H1 (cell line): Measurements from ENCODE around the gene STARD3. TPM values are rescaled to one million over a fixed set of nuclear protein-coding genes. Genes with fewer than 3 reads are reported as not detected.

Experiments used
- CTCF ChIA-PET: fragments of 300-600 bp; sonication (Branson Sonifier 250); formaldehyde crosslinking; loops from one replicate; lab custom pipeline; 2021; ENCODE audit not compliant: partially characterized antibody; lab: Charles Lee
- POLR2A ChIA-PET: fragments of 300-600 bp; sonication (Branson Sonifier 250); formaldehyde crosslinking; loops from one replicate; lab custom pipeline; 2021; ENCODE audit warnings: inconsistent platforms; ENCODE audit not compliant: partially characterized antibody; lab: Charles Lee
- DNase-seq, 2 experiments: peaks; one replicate each; pipeline versions ENCODE4 v3.0.0 to v3.0.0-alpha.2; 2010 to 2022; ENCODE audit warnings: low spot score in 2 of 2, low read depth in 1 of 2, mixed read lengths in 1 of 2
- FAIRE-seq: peaks from 2 replicates; lab custom pipeline; 2011; peaks lifted over from hg19 to GRCh38; lab: Jason Lieb, UNC
- H2AFZ ChIP-seq: 2 replicates; pipeline ENCODE4 v1.8.1; 2012; ENCODE audit warnings: low read length, inconsistent platforms
- H2AK5ac ChIP-seq: 2 replicates; pipeline ENCODE4 v1.6.1; 2013; ENCODE audit warnings: low read depth, low read length
- H2BK120ac ChIP-seq: replicated peaks from 2 replicates; pipeline ENCODE3; 2013; ENCODE audit warnings: low read depth, low read length, inconsistent platforms
- H2BK12ac ChIP-seq: 2 replicates; pipeline ENCODE4 v1.6.1; 2013; ENCODE audit warnings: low read depth, low read length
- H2BK15ac ChIP-seq: 2 replicates; pipeline ENCODE4 v1.6.1; 2013; ENCODE audit warnings: low read length
- H2BK20ac ChIP-seq: 2 replicates; pipeline ENCODE4 v1.6.1; 2013; ENCODE audit warnings: low read length
- H2BK5ac ChIP-seq: 2 replicates; pipeline ENCODE4 v1.6.1; 2013; ENCODE audit warnings: low read depth, low read length
- H3K14ac ChIP-seq: 2 replicates; pipeline ENCODE4 v1.6.1; 2013; ENCODE audit warnings: inconsistent platforms; ENCODE audit not compliant: insufficient read length
- H3K18ac ChIP-seq: 2 replicates; pipeline ENCODE4 v1.6.1; 2013; ENCODE audit warnings: low read length; ENCODE audit errors: extremely low read depth
- H3K23ac ChIP-seq: 2 replicates; pipeline ENCODE4 v1.6.1; 2013; ENCODE audit warnings: inconsistent platforms; ENCODE audit not compliant: insufficient read length
- H3K23me2 ChIP-seq: 2 replicates; pipeline ENCODE4 v1.6.1; 2013; ENCODE audit warnings: low read depth, low read length
- H3K27ac ChIP-seq: 2 replicates; pipeline ENCODE4 v1.6.1; 2011; ENCODE audit warnings: low read depth, low read length, inconsistent platforms
- H3K27me3 ChIP-seq, 4 experiments: replicated peaks in 1 of 4; 1 replicate in 1 of 4; 2 replicates in 3 of 4; pipeline versions ENCODE4 v1.6.1 to v1.8.1; 2011 to 2013; ENCODE audit warnings: low read length in 3 of 4, mild to moderate bottlenecking in 3 of 4, inconsistent platforms in 2 of 4, mixed read lengths in 2 of 4, moderate library complexity in 1 of 4; ENCODE audit not compliant: control insufficient read depth in 3 of 4, insufficient read depth in 3 of 4; ENCODE audit errors: extremely low read depth in 1 of 4
- H3K36me3 ChIP-seq, 4 experiments: 2 replicates each; pipeline versions ENCODE4 v1.6.1 to v1.8.1; 2011 to 2013; ENCODE audit warnings: mild to moderate bottlenecking in 4 of 4, low read length in 3 of 4, moderate library complexity in 2 of 4, control low read depth in 1 of 4, inconsistent platforms in 1 of 4; ENCODE audit not compliant: insufficient read depth in 4 of 4, control insufficient read depth in 2 of 4
- H3K4ac ChIP-seq: replicated peaks from 2 replicates; pipeline ENCODE3; 2013; ENCODE audit warnings: low read length, low read depth, mixed read lengths, inconsistent platforms; ENCODE audit not compliant: insufficient read length
- H3K4me1 ChIP-seq, 4 experiments: replicated peaks in 1 of 4; 1 replicate in 1 of 4; 2 replicates in 3 of 4; pipeline versions ENCODE4 v1.6.1 to v1.8.1; 2011 to 2013; ENCODE audit warnings: low read length in 3 of 4, inconsistent platforms in 2 of 4, mixed read lengths in 1 of 4; ENCODE audit not compliant: insufficient read depth in 4 of 4, control insufficient read depth in 3 of 4
- H3K4me2 ChIP-seq, 2 experiments: 2 replicates each; pipeline versions ENCODE4 v1.6.1 to v1.8.1; 2011 to 2013; ENCODE audit warnings: low read depth in 2 of 2, low read length in 2 of 2, control low read depth in 1 of 2, inconsistent platforms in 1 of 2, mild to moderate bottlenecking in 1 of 2; ENCODE audit not compliant: insufficient read depth in 1 of 2
- H3K4me3 ChIP-seq, 4 experiments: fragments of 200-600, 300-600 bp in 1 of 4; sonication (generic), shearing (Covaris generic), sonication (Bioruptor Twin) in 1 of 4; 2 replicates each; pipeline versions ENCODE4 v1.5.1 to v1.8.1; 2011 to 2016; ENCODE audit warnings: low read length in 4 of 4, low read depth in 3 of 4, control low read depth in 2 of 4, inconsistent platforms in 2 of 4, mild to moderate bottlenecking in 2 of 4, mixed read lengths in 1 of 4, moderate library complexity in 1 of 4; ENCODE audit not compliant: insufficient read depth in 2 of 4; ENCODE audit errors: extremely low read depth in 1 of 4
- H3K56ac ChIP-seq: replicated peaks from 2 replicates; pipeline ENCODE3; 2013; ENCODE audit warnings: low read depth, mild to moderate bottlenecking, mixed read lengths, low read length, inconsistent platforms; ENCODE audit not compliant: insufficient read length
- H3K79me1 ChIP-seq: 2 replicates; pipeline ENCODE4 v1.6.1; 2013; ENCODE audit warnings: low read depth, low read length, control low read depth
- H3K79me2 ChIP-seq, 2 experiments: 2 replicates each; pipeline versions ENCODE4 v1.6.1 to v1.8.1; 2012 to 2013; ENCODE audit warnings: low read length in 2 of 2, mild to moderate bottlenecking in 2 of 2, inconsistent platforms in 1 of 2; ENCODE audit not compliant: insufficient read depth in 2 of 2, control insufficient read depth in 1 of 2
- H3K9ac ChIP-seq, 4 experiments: replicated peaks in 1 of 4; 1 replicate in 1 of 4; 2 replicates in 3 of 4; pipeline versions ENCODE4 v1.6.1 to v1.8.1; 2011 to 2013; ENCODE audit warnings: low read depth in 3 of 4, low read length in 3 of 4, control low read depth in 2 of 4, mild to moderate bottlenecking in 2 of 4, moderate library complexity in 2 of 4, inconsistent platforms in 1 of 4; ENCODE audit errors: extremely low read depth in 1 of 4
- H3K9me3 ChIP-seq, 2 experiments: 2 replicates each; pipeline versions ENCODE4 v1.6.1 to v1.8.1; 2012 to 2013; ENCODE audit warnings: mild to moderate bottlenecking in 2 of 2, moderate library complexity in 2 of 2, control low read depth in 1 of 2, inconsistent platforms in 1 of 2, low read depth in 1 of 2, low read length in 1 of 2, mixed read lengths in 1 of 2; ENCODE audit not compliant: insufficient read depth in 2 of 2
- H4K20me1 ChIP-seq, 2 experiments: replicated peaks in 1 of 2; 2 replicates each; pipeline versions ENCODE3 to v1.8.1; 2011 to 2013; ENCODE audit warnings: inconsistent platforms in 2 of 2, low read length in 2 of 2, mild to moderate bottlenecking in 1 of 2; ENCODE audit not compliant: insufficient read depth in 2 of 2, control insufficient read depth in 1 of 2
- H4K5ac ChIP-seq: 2 replicates; pipeline ENCODE4 v1.6.1; 2013; ENCODE audit warnings: low read length, low read depth, mixed read lengths, inconsistent platforms; ENCODE audit not compliant: insufficient read length
- H4K8ac ChIP-seq: 2 replicates; pipeline ENCODE4 v1.8.0; 2013; ENCODE audit warnings: mild to moderate bottlenecking, moderate library complexity, low read length, inconsistent platforms; ENCODE audit not compliant: insufficient read depth; ENCODE audit errors: extremely low read depth
- H4K91ac ChIP-seq: replicated peaks from 2 replicates; pipeline ENCODE3; 2013; ENCODE audit warnings: low read length, mixed read lengths, inconsistent platforms; ENCODE audit not compliant: insufficient read length
- NRF1 ChIP-seq: IDR thresholded peaks from 2 replicates; pipeline ENCODE4 v1.6.1; 2011; ENCODE audit warnings: mild to moderate bottlenecking, low read depth, low read length, improper control_type of control experiment
- ZNF274 ChIP-seq: IDR thresholded peaks from 2 replicates; pipeline ENCODE4 v1.7.0; 2012; ENCODE audit warnings: low read length, borderline replicate concordance; ENCODE audit errors: extremely low read depth
- WGBS, 2 experiments: shearing (Covaris generic) in 1 of 2; methylation state at CpG; one replicate each; pipeline versions ENCODE4 v1.1.6 to v1.1.7; 2013 to 2015; ENCODE audit warnings: low lambda C conversion rate in 2 of 2, mixed read lengths in 2 of 2, inconsistent platforms in 1 of 2, low coverage in 1 of 2, missing lambda C conversion rate in 1 of 2; ENCODE audit not compliant: insufficient replicate concordance in 2 of 2, insufficient coverage in 1 of 2, insufficient read length in 1 of 2; ENCODE audit errors: extremely low coverage in 1 of 2, missing lambda C conversion rate in 1 of 2; 5-methylcytosine and 5-hydroxymethylcytosine counted together
- polyA plus RNA-seq, 7 experiments: library from polyadenylated mRNA; depleted of rRNA in 3 of 7; stranded (reverse) in 5 of 7; unstranded in 2 of 7; fragments of >200 nt in 5 of 7; fragments of 200-250 nt in 2 of 7; gene quantifications; 1 replicate in 5 of 7; 2 replicates in 1 of 7; 4 replicates in 1 of 7; pipeline versions ENCODE4 v1.2.1 to v1.2.3, GENCODE V29; 2011 to 2013; ENCODE audit warnings: missing spikeins in 2 of 7, mixed read lengths in 2 of 7
- total RNA-seq: library from RNA; stranded (reverse); fragmentation: NEBNext Ultra II Directional; extraction: Animal tissue kit (Norgen Biotek cat#: 25700); gene quantifications from 2 replicates; pipeline ENCODE4 v1.2.1, GENCODE V29; 2021

STARD3 gene
- total and polyA plus RNA-seq, 2 of the 8 experiments (the other 6 are each of a cell fraction or from before 2014, with no cell fraction given) = 47.6 to 80.3 TPM

DNA sequence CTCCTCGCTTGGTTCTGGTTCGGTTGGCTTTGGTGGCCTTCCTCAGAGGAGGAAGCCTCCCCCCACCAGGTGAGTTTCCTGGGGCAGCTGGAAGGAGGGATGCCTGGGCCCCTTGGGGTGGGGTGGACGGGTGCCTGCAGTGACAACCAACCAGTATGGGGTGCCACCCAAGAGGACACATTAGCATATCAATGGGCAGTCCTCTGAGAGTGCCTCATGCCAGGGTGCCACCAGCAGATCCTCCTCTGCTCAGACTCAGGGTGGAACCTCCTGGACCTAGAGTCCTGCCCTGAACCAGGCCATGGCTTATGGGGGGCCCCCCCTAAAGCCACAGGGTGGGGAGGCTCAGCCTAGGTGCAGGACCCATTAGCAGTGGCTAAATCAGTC lies 7.5 kb upstream of the STARD3 start:
- Histone ChIP-seq H3K4me2 (no peak overlapping the region; a peak in 1 of 4 replicates), H2BK12ac (peak overlapping the region; percentile 86; the same call in 1 of the 2 replicates), H2BK15ac (0 out of 2 replicates have a peak overlapping the region, but pooled peaks have one; percentile 10), H3K23ac (no peak overlapping the region), H3K27me3 (peaks cover 2 to 38% (median 32%) of the 10 kb centered on the region in 4 experiments), H4K5ac (no peak overlapping the region), H3K18ac (0 out of 2 replicates have a peak overlapping the region, but pooled peaks have one; percentile 14), H3K9ac (no peak overlapping the region), H3K4me3 (no peak overlapping the region), H3K79me1 (0 out of 2 replicates have a peak, but pooled peaks cover 2% of the 10 kb centered on the region), H3K4ac (no peak overlapping the region), H4K8ac (no peak overlapping the region), H3K9me3 (no peaks in the 10 kb centered on the region), H2AFZ (no peak overlapping the region), H2BK120ac (no peak overlapping the region), H3K79me2 (no peaks in the 10 kb centered on the region), H3K14ac (no peak overlapping the region), H3K23me2 (peaks cover 12% of the 10 kb centered on the region), H3K56ac (no peak overlapping the region), H4K91ac (peak overlapping the region; percentile 69), H3K36me3 (no peaks in the 10 kb centered on the region), H2BK5ac (peak overlapping the region; percentile 56; the same call in 1 of the 2 replicates), H2AK5ac (peak overlapping the region; percentile 75; the same call in 1 of the 2 replicates), H3K4me1 (peaks cover 8 to 58% (median 46%) of the 10 kb centered on the region in 4 experiments), H4K20me1 (peaks cover 0 to 1% of the 10 kb centered on the region in 2 experiments), H2BK20ac (peak overlapping the region; percentile 51; the same call in 1 of the 2 replicates), H3K27ac (no peak overlapping the region)
- no peak for FAIRE-seq
- no peak for DNase-seq
- CTCF ChIA-PET = interaction anchor here (1.3 to 49.2 kb wide), 7 partner anchors 6 to 127 kb away, joined by 3 to 1885 read pairs (median 94); partner anchors contain the start of genes ERBB2, PGAP3, PNMT and PPP1R1B
- WGBS, 2 experiments = 72% methylated on average over 3 of the region's 3 CpGs; no CpG with 5 or more reads in 1 of the 2 experiments
- TF ChIP-seq ZNF274 (no peak), NRF1 (no peak)
- POLR2A ChIA-PET = interaction anchor here (0.8 to 5.8 kb wide), 6 partner anchors 10 to 101 kb away, joined by 3 to 39 read pairs (median 6); partner anchors contain the start of genes MIEN1, PNMT and TCAP
